HUES6 (cell line): Measurements from ENCODE around the gene NKD1.

Experiments used
- H3K27ac ChIP-seq: 2 replicates; pipeline ENCODE4 v1.7.0; 2013; ENCODE audit warnings: low read depth, mild to moderate bottlenecking, low read length, inconsistent platforms
- H3K27me3 ChIP-seq: 2 replicates; pipeline ENCODE4 v1.6.1; 2013; ENCODE audit warnings: low read length; ENCODE audit not compliant: control insufficient read depth, insufficient read depth
- H3K36me3 ChIP-seq: 2 replicates; pipeline ENCODE4 v1.6.1; 2013; ENCODE audit warnings: low read length; ENCODE audit not compliant: control insufficient read depth, insufficient read depth
- H3K4me1 ChIP-seq: 2 replicates; pipeline ENCODE4 v1.6.1; 2013; ENCODE audit warnings: low read length; ENCODE audit not compliant: control insufficient read depth, insufficient read depth
- H3K4me3 ChIP-seq: 2 replicates; pipeline ENCODE4 v1.5.1; 2013; ENCODE audit warnings: low read depth, low read length
- H3K9ac ChIP-seq: one replicate; pipeline ENCODE4 v1.6.1; 2013; ENCODE audit warnings: mild to moderate bottlenecking, low read length
- H3K9me3 ChIP-seq: 2 replicates; pipeline ENCODE4 v1.6.1; 2013; ENCODE audit warnings: low read depth, low read length; ENCODE audit not compliant: control insufficient read depth, insufficient read depth

The NKD1 gene

GRCh38 chr16:50640391-50640790, 92.2 kb downstream of the NKD1 start:
- no peak overlapping the region for H3K4me3 ChIP-seq

GRCh38 chr16:50640919-50641817, 93.0 kb downstream of the NKD1 start:
- Histone ChIP-seq H3K4me3 (no peak overlapping the region), H3K27ac (no peak overlapping the region)

More at GRCh38 chr16:50640391-50640790, 92.2 kb downstream of the NKD1 start:
- H3K4me1 ChIP-seq = peaks cover under 1% of the 10 kb centered on the region; the same call in 1 of the 2 replicates
- H3K9me3 ChIP-seq = no peaks in the 10 kb centered on the region
- no peaks in the 10 kb centered on the region for H3K36me3 ChIP-seq
- no peaks in the 10 kb centered on the region for H3K27me3 ChIP-seq
- H3K9ac ChIP-seq = no peak overlapping the region
- no peak overlapping the region for H3K27ac ChIP-seq

GRCh38 chr16:50641818-50642187, 93.6 kb downstream of the NKD1 start:
- H3K27ac ChIP-seq = no peak overlapping the region
- no peaks in the 10 kb centered on the region for H3K27me3 ChIP-seq
- no peak overlapping the region for H3K9ac ChIP-seq
- H3K4me3 ChIP-seq = no peak overlapping the region
- H3K36me3 ChIP-seq = no peaks in the 10 kb centered on the region
- peaks cover 5% of the 10 kb centered on the region; the same call in 1 of the 2 replicates for H3K4me1 ChIP-seq
- H3K9me3 ChIP-seq = no peaks in the 10 kb centered on the region

More at GRCh38 chr16:50640919-50641817, 93.0 kb downstream of the NKD1 start:
- H3K9me3 ChIP-seq = no peaks in the 10 kb centered on the region
- no peak overlapping the region for H3K9ac ChIP-seq
- no peaks in the 10 kb centered on the region for H3K36me3 ChIP-seq
- H3K4me1 ChIP-seq = peaks cover 5% of the 10 kb centered on the region; the same call in 1 of the 2 replicates
- H3K27me3 ChIP-seq = no peaks in the 10 kb centered on the region

GRCh38 chr16:50642349-50642748, 94.2 kb downstream of the NKD1 start:
- H3K27me3 ChIP-seq = no peaks in the 10 kb centered on the region
- no peak overlapping the region for H3K4me3 ChIP-seq
- no peak overlapping the region for H3K27ac ChIP-seq

GRCh38 chr16:50643192-50643591, 95.0 kb downstream of the NKD1 start:
- no peaks in the 10 kb centered on the region for H3K9me3 ChIP-seq
- no peak overlapping the region for H3K4me3 ChIP-seq
- H3K27ac ChIP-seq = no peak overlapping the region
- no peaks in the 10 kb centered on the region for H3K27me3 ChIP-seq
- H3K36me3 ChIP-seq = no peaks in the 10 kb centered on the region
- no peak overlapping the region for H3K9ac ChIP-seq
- peaks cover 5% of the 10 kb centered on the region; the same call in 1 of the 2 replicates for H3K4me1 ChIP-seq

More at GRCh38 chr16:50642349-50642748, 94.2 kb downstream of the NKD1 start:
- Histone ChIP-seq H3K9me3 (no peaks in the 10 kb centered on the region), H3K4me1 (peaks cover 5% of the 10 kb centered on the region; the same call in 1 of the 2 replicates), H3K9ac (no peak overlapping the region), H3K36me3 (no peaks in the 10 kb centered on the region)

GRCh38 chr16:50644245-50644644, 96.0 kb downstream of the NKD1 start:
- no peak overlapping the region for H3K4me3 ChIP-seq
- H3K36me3 ChIP-seq = no peaks in the 10 kb centered on the region
- H3K4me1 ChIP-seq = peaks cover 5% of the 10 kb centered on the region; the same call in 1 of the 2 replicates
- no peaks in the 10 kb centered on the region; the same call in 1 of the 2 replicates for H3K9me3 ChIP-seq
- H3K27ac ChIP-seq = no peak overlapping the region
- H3K27me3 ChIP-seq = no peaks in the 10 kb centered on the region
- no peak overlapping the region for H3K9ac ChIP-seq

- Histone ChIP-seq H3K4me3 (no peak overlapping the region), H3K4me1 (peaks cover 5% of the 10 kb centered on the region; the same call in 1 of the 2 replicates), H3K27ac (no peak overlapping the region), H3K9ac (no peak overlapping the region), H3K9me3 (no peaks in the 10 kb centered on the region; the same call in 1 of the 2 replicates), H3K36me3 (no peaks in the 10 kb centered on the region), H3K27me3 (no peaks in the 10 kb centered on the region)
These were observed 96.5 kb downstream of the NKD1 start for GRCh38 chr16:50644729-50645128.

- peaks cover 5% of the 10 kb centered on the region; the same call in 1 of the 2 replicates for H3K4me1 ChIP-seq
- no peaks in the 10 kb centered on the region; the same call in 1 of the 2 replicates for H3K9me3 ChIP-seq
- H3K9ac ChIP-seq = no peak overlapping the region
- no peak overlapping the region for H3K4me3 ChIP-seq
- no peaks in the 10 kb centered on the region for H3K27me3 ChIP-seq
- no peaks in the 10 kb centered on the region for H3K36me3 ChIP-seq
- no peak overlapping the region for H3K27ac ChIP-seq
These were observed 97.5 kb downstream of the NKD1 start for GRCh38 chr16:50645563-50646220.

- H3K4me3 ChIP-seq = no peak overlapping the region
- H3K9ac ChIP-seq = no peak overlapping the region
- H3K4me1 ChIP-seq = peaks cover 5% of the 10 kb centered on the region; the same call in 1 of the 2 replicates
- H3K27ac ChIP-seq = no peak overlapping the region
- no peaks in the 10 kb centered on the region for H3K27me3 ChIP-seq
- no peaks in the 10 kb centered on the region for H3K36me3 ChIP-seq
- H3K9me3 ChIP-seq = no peaks in the 10 kb centered on the region; the same call in 1 of the 2 replicates
These were observed 98.1 kb downstream of the NKD1 start for GRCh38 chr16:50646345-50646744.

- H3K9ac ChIP-seq = no peak overlapping the region
- no peaks in the 10 kb centered on the region for H3K36me3 ChIP-seq
- no peaks in the 10 kb centered on the region; the same call in 1 of the 2 replicates for H3K4me1 ChIP-seq
- H3K27ac ChIP-seq = no peak overlapping the region
- peaks cover 4% of the 10 kb centered on the region; the same call in 1 of the 2 replicates for H3K9me3 ChIP-seq
- H3K4me3 ChIP-seq = no peak overlapping the region
- no peaks in the 10 kb centered on the region for H3K27me3 ChIP-seq
These were observed 103.7 kb downstream of the NKD1 start for GRCh38 chr16:50651835-50652438.
